GOT3 (cell line): Measurements from ENCODE around the gene ZNF664.

Experiments
- DNase-seq: peaks from one replicate; lab custom pipeline; 2025; ENCODE audit warnings: mixed read lengths; lab: John Stamatoyannopoulos, UW

The ZNF664 gene

GRCh38 chr12:123958876-123959275, 14.1 kb upstream of the ZNF664 start:
- no peak for DNase-seq

- DNase-seq = no peak
Observed at GRCh38 chr12:123960029-123960735, 12.8 kb upstream of the ZNF664 start.

DNA sequence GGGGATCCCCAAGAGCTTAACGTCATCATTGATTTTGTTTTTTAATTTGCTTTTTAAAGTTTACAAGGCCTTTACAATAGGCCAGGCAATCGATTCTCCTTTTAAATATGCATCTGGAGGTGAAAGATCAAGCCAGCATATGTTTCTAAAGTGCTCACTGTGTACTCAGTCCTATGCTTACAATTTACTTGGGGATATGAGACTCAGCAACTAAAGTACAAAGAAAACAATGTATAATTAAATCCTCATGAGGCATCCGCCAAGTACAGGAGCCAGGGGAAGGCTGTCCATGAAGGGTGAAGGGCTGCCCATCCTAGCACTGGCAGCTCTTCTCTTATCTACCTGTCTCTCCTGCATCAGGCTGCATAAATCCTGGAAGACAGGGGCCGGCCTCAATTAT, 12.2 kb upstream of the ZNF664 start:
- no peak for DNase-seq

GRCh38 chr12:123961585-123962345, 11.2 kb upstream of the ZNF664 start:
- DNase-seq = no peak

- no peak for DNase-seq
Observed at GRCh38 chr12:123962513-123962912, 10.5 kb upstream of the ZNF664 start.

DNA sequence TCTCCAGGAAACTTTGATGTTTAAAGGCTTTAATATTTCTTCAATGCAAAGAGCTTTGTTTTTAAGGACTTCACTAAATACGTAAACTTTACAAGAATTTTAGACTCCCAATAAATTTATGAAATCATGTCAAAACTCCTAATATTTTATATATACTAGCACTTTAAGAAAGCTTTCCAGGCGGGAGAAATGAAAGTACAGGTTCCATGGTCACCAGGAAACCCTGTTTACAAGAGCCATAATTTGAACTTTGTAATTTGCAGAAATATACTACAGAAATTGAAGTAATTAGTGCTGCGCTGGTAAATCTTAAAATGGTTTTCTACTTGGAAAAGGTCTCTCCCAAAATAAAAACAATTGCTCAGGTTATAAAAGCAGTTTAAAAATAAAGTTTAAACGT, 9.2 kb upstream of the ZNF664 start:
- no peak for DNase-seq

DNA sequence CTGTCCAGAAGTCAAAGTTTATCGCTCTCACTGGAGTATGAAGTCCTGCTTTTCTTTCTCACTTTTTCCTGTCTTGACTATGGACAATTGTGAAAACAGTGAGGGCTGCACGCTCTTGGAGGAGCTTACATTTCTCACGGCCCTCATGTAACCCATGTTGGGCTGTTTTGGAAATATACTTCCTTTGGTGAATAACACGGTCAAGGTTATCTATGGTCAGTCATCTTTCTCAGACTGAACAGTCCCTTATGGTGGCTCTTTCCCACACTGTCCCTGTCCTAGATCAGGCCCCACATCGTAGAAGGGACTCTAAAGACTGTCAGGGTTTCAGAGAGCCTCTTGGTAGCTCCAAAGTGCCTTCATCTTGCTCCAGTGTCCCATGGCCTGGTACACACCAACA, 7.6 kb upstream of the ZNF664 start:
- no peak for DNase-seq

DNA sequence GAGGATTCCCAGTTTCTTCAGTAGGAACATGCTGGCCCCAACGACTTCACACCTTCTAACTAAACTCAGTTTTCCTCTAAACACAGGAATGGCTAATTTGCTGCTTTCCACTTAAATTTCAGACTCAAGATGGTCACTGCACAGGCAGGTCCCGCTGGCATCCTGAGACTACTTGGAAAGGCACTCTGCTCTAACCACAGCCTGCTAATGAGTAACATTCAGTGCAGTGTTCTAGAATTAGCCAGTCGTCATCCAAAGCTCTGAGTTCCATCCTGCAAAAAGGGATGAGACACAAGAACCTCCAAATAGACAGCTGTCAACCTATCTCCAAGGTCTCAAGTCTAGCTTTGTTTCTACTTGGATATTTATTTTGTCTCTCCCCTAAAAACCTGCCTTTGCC, 6.4 kb upstream of the ZNF664 start:
- no peak for DNase-seq

GRCh38 chr12:123967121-123967586, 5.9 kb upstream of the ZNF664 start:
- DNase-seq = no peak

GRCh38 chr12:123971449-123971769, 1.6 kb upstream of the ZNF664 start:
- no peak for DNase-seq

DNA sequence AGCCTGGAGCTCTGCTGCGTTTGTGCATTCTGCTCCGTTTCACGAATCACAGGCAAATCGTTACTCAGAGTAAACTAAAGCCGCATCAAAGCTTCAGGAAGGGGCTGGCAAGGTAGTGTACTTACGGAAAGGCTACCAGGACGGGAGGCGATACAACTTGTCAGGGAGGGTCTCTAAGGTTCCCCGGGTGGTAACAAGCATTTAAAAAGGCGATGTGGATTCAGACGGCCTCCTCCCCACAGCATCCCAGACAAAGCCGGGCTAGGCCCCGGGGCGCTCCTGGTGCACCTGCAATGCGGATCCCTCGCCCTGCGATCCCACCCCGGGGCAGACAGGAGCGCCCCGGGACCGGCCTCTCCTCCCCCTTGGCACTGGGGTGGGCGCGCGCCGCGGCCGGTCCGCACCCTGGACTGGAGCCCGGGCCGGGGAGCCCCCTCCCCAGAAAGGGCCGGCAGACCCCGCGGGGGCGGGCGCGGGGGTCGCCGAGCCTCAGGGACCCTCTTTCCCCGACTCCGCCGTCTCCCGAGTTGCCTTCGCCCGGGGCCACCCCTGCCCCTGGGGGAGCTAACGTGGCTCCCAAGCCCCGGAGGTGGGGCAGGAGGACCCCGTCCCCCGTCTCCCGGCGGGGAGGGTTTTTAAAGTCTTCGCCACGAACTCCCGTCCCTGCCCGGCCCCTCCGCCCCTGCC, 1.1 kb upstream of the ZNF664 start:
- DNase-seq = no peak

- no peak for DNase-seq
Observed at GRCh38 chr12:123973552-123974341, 732 bp downstream of the ZNF664 start.

DNA sequence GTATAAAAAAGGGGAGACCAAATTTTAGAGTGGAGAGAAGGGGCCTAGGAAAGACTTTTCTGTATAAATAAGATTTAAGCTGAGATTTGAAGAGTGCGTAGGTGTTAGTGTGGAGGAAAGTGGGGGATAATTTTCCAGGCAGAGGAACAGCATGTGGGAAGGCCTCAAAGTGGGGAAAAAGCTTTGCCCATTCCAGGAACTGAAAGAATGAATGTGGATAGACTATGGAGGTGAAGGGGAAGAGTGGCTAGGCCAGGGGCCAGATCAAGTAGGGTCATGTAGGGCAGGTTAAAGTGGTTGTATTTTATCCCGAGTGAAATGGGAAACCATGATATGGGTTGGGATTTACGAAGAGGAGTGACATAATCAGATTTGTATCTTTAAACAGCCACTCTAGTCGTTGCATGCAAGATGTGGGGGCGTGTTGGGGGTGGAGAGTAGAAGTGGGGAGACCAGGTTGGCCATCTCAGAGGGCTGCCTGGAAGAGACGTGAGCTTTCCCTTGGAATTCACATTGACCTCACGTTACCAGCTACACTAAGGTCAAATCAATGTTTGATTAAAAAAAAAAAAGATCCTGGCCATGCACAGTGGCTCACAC, 3.3 kb downstream of the ZNF664 start:
- DNase-seq = no peak

DNA sequence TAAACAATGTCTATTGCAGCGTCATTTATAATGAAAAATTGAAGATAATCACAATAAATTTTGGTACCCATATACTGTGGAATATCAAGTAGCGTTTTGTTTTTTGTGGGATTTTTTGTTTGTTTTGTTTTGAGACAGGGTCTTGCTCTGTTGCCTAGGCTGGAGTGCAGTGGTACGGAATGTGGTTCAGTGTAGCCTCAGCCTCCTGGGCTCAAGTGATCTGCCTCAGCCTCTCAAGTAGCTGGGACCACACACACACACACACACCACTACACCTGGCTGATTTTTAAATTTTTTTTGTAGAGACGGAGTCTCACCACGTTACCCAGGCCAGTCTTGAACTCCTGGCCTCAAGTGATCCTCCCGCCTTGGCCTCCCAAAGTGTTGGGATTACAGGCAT, 6.6 kb downstream of the ZNF664 start:
- DNase-seq = no peak

DNA sequence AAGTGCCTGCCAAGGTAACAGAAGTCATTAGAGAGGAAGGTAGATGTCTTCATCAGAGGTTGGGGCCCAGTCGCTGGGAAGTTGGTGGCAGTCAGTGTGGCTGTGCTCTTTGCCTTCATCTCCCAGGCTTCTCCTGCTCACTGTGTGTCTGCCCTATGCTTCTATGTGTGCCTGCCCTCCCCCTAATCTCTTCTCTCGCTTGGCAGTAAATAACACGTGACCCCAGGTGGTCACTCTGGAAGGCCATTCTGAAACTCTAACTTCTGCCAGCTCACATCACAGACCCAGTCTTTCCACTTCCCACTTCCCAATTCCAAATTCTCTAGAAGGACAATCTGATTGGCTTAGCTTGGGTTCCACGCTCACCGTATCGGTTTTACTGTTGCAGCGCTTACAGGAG, 9.3 kb downstream of the ZNF664 start:
- DNase-seq = no peak

- DNase-seq = no peak
Observed at GRCh38 chr12:123983822-123984485, 10.9 kb downstream of the ZNF664 start.

GRCh38 chr12:123984903-123985302, 11.9 kb downstream of the ZNF664 start:
- DNase-seq = no peak

- no peak for DNase-seq
Observed at GRCh38 chr12:123986374-123986965, 13.5 kb downstream of the ZNF664 start.

DNA sequence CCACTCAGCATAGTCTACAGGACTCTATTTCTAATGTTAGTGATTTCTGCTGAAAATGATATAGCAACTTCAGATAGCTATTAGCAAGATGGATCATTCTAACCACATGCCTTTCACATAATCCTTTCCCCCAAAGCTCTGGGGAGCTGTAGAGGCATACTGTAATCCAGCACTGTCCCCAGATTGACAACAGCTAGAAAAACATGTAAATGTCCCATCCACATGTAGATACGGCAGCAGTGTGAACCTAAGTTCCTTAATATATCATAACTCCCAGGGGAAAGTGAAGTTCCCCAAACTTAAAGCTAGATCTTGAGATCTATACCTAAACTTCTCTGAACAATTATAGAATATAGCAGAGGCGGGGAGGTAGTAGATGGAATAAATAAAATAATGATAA, 14.0 kb downstream of the ZNF664 start:
- no peak for DNase-seq

- DNase-seq = no peak
Observed at GRCh38 chr12:123989168-123989567, 16.2 kb downstream of the ZNF664 start.

GRCh38 chr12:123989753-123990152, 16.7 kb downstream of the ZNF664 start:
- no peak for DNase-seq
